ENCODE measurements around the gene HOXA3. TPM values are rescaled to one million over a fixed set of nuclear protein-coding genes. Genes with fewer than 3 reads are reported as not detected.

Gene HOXA3
- total and polyA plus RNA-seq, 4 experiments from 2014 or later = 0.07 TPM; not detected in 3

DNA sequence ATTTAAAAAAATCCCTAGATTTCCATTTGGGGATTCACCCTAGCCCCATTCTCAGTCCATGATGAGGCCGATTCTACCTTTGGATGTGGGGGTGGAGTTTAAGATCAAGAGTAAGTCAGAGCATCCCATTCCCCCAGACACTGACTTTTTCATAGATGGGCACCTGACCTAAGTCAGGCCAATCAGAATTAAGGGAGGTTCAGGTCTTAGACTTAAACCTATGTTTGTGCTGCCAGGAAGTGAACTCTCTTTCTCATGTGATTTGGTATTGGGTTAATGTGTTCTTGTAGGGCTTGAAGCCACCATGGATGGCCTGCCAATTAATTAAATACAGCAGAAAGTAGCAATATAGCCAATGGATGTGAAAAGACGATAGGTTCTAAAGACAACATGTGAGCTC, 86.7 kb downstream of the HOXA3 start:
- no peak overlapping the region for H3K27ac ChIP-seq (ENCODE audit: low read depth, low read length)
- Mint-ChIP-seq H3K4me1 (no peaks in the 10 kb centered on the region), H3K27ac (no peak overlapping the region), H3K27me3 (peaks cover 5 to 6% of the 10 kb centered on the region in 2 donors), H3K9me3 (no peaks in the 10 kb centered on the region), H3K36me3 (no peaks in the 10 kb centered on the region), H3K4me3 (no peak overlapping the region)
- H3K27me3 ChIP-seq (ENCODE audit: insufficient read depth, low read length) = no peaks in the 10 kb centered on the region
- CTCF ChIA-PET (ENCODE audit: partially characterized antibody) = no interaction called here
- intact Hi-C loops (cut with micrococcal nuclease) = no loop called here
- H3K4me3 ChIP-seq (ENCODE audit: low read length in 2 of 2) = no peak overlapping the region
- no peaks in the 10 kb centered on the region for H3K4me1 ChIP-seq (ENCODE audit: insufficient read depth, low read length)
- DNase-seq = no peak
- no peaks in the 10 kb centered on the region for H3K9me3 ChIP-seq (ENCODE audit: control insufficient read depth in 1 of 2, low read length in 2 of 2)
- POLR2A ChIA-PET (ENCODE audit: partially characterized antibody) = no interaction called here
- H3K36me3 ChIP-seq (ENCODE audit: insufficient read depth, low read length) = no peaks in the 10 kb centered on the region

DNA sequence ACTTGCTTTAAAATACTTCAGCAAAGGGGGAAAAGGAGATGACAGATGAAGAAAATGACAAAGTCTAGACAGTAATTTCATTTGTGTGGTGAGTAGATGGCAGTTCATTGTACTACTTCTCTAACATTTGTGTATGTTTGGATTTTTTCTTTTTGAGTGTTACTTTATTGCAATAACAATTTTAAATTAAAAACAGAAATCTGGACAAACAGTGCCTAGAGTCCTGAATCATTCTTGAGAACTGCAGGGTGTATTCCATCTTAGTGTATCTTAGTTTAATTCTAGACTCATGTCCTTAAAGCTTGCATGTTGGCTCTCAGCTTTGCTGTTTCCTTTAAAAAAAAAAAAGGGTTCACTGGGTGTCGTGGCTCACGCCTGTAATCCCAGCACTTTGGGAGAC, 87.7 kb downstream of the HOXA3 start:
- Mint-ChIP-seq H3K27ac (no peak overlapping the region), H3K27me3 (peaks cover 5 to 8% of the 10 kb centered on the region in 2 donors), H3K36me3 (no peaks in the 10 kb centered on the region), H3K4me3 (no peak overlapping the region), H3K4me1 (no peaks in the 10 kb centered on the region), H3K9me3 (no peaks in the 10 kb centered on the region)
- ChIA-PET CTCF (ENCODE audit: partially characterized antibody) (interaction anchor here (1.0 kb wide), 1 partner anchor 9 kb away, joined by 3 read pairs; no protein-coding TSS in a partner anchor), POLR2A (ENCODE audit: partially characterized antibody) (no interaction called here)
- intact Hi-C loops (cut with micrococcal nuclease) = no loop called here
- Histone ChIP-seq H3K27me3 (ENCODE audit: insufficient read depth, low read length) (no peaks in the 10 kb centered on the region), H3K36me3 (ENCODE audit: insufficient read depth, low read length) (no peaks in the 10 kb centered on the region), H3K27ac (ENCODE audit: low read depth, low read length) (no peak overlapping the region), H3K4me1 (ENCODE audit: insufficient read depth, low read length) (no peaks in the 10 kb centered on the region), H3K4me3 (ENCODE audit: low read length in 2 of 2) (no peak overlapping the region), H3K9me3 (ENCODE audit: control insufficient read depth in 1 of 2, low read length in 2 of 2) (no peaks in the 10 kb centered on the region)
- no peak for DNase-seq

DNA sequence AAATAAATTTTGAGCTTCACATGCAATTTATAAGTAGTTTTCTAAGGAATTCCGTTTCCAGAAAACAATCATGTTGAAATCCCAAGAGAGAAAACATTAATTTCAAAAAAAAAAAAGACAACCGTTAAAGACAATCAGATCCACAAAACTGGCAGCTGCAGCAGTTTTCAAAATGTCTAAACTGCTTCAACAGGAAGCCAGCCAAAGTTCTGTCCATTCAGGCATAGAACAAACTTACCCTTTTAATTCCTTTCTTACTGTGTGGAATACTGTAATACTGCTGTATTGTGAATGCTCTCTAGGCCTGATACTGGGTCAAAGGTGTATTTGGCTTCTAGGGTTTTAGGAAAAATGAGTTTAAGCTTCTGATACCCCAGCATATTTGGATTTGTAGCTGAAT, 88.2 kb downstream of the HOXA3 start:
- Mint-ChIP-seq H3K9me3 (no peaks in the 10 kb centered on the region), H3K27me3 (peaks cover 8 to 9% of the 10 kb centered on the region in 2 donors), H3K36me3 (no peaks in the 10 kb centered on the region), H3K27ac (no peak overlapping the region), H3K4me3 (no peak overlapping the region), H3K4me1 (no peaks in the 10 kb centered on the region)
- no peaks in the 10 kb centered on the region for H3K4me1 ChIP-seq (ENCODE audit: insufficient read depth, low read length)
- ChIA-PET CTCF (ENCODE audit: partially characterized antibody) (interaction anchor here (0.6 to 1.0 kb wide), 2 partner anchors 10 to 1839 kb away, joined by 3 read pairs; no protein-coding TSS in a partner anchor), POLR2A (ENCODE audit: partially characterized antibody) (no interaction called here)
- no peak for DNase-seq
- H3K4me3 ChIP-seq (ENCODE audit: low read length in 2 of 2) = no peak overlapping the region
- H3K27me3 ChIP-seq (ENCODE audit: insufficient read depth, low read length) = no peaks in the 10 kb centered on the region
- no peak overlapping the region for H3K27ac ChIP-seq (ENCODE audit: low read depth, low read length)
- H3K9me3 ChIP-seq (ENCODE audit: control insufficient read depth in 1 of 2, low read length in 2 of 2) = no peaks in the 10 kb centered on the region
- H3K36me3 ChIP-seq (ENCODE audit: insufficient read depth, low read length) = no peaks in the 10 kb centered on the region
- intact Hi-C loops (cut with micrococcal nuclease) = no loop called here

DNA sequence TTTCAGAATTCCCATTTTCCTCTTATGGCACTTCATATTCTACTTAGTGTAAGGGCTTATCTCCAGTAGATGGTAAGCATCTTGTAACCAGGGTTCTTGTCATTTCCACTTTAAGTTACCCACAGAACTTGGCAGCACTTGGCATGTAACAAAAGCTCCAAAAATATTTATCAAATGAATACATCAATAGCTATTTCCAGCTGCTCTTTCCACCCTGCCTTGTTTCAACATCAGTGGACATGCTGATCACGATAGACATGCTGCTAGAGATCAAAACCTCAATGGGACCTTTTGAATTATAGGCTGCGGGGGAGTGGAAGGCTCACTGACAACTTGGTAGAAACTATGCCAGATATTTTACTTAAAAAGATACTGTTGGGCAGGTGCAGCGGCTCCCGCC, 89.4 kb downstream of the HOXA3 start:
- Histone ChIP-seq H3K27ac (ENCODE audit: low read depth, low read length) (no peak overlapping the region), H3K9me3 (ENCODE audit: control insufficient read depth in 1 of 2, low read length in 2 of 2) (no peaks in the 10 kb centered on the region), H3K36me3 (ENCODE audit: insufficient read depth, low read length) (no peaks in the 10 kb centered on the region), H3K27me3 (ENCODE audit: insufficient read depth, low read length) (no peaks in the 10 kb centered on the region), H3K4me1 (ENCODE audit: insufficient read depth, low read length) (no peaks in the 10 kb centered on the region), H3K4me3 (ENCODE audit: low read length in 2 of 2) (no peak overlapping the region)
- Mint-ChIP-seq H3K4me1 (no peaks in the 10 kb centered on the region), H3K9me3 (no peaks in the 10 kb centered on the region), H3K36me3 (no peaks in the 10 kb centered on the region), H3K4me3 (no peak overlapping the region), H3K27ac (no peak overlapping the region), H3K27me3 (peaks cover 9 to 12% of the 10 kb centered on the region in 2 donors)
- DNase-seq = no peak
- CTCF ChIA-PET (ENCODE audit: partially characterized antibody) = no interaction called here
- intact Hi-C loops (cut with micrococcal nuclease) = no loop called here
- POLR2A ChIA-PET (ENCODE audit: partially characterized antibody) = no interaction called here

Small RNA genes lying within 50 kb of the gene (microRNA-seq; reads per million reads assigned to microRNA genes)
- 25.9 reads per million, percentile 52 among the genes with 10 or more reads in this experiment for gene MIR196B (ENCODE audit: borderline microRNAs expressed, borderline number of aligned reads, borderline replicate concordance)

Other genes with a start within 250 kb of the HOXA3 start
- gene HOXA1, start 56.6 kb downstream of the HOXA3 start, total RNA-seq = under 1 TPM; 0.73 to 0.75 TPM
- gene HOXA1, start 56.6 kb downstream of the HOXA3 start, polyA plus RNA-seq = under 1 TPM; 0.49 to 0.68 TPM
- gene HOXA2, start 49.9 kb downstream of the HOXA3 start, total RNA-seq = not detected
- not detected for gene HOXA2, start 49.9 kb downstream of the HOXA3 start, polyA plus RNA-seq
- gene HOXA4, start 21.8 kb downstream of the HOXA3 start, total RNA-seq = under 1 TPM in 1 of 2 experiments, not detected in 1; 0.19 TPM
- under 1 TPM in 1 of 2 donors, not detected in 1; 0.30 TPM for gene HOXA4, start 21.8 kb downstream of the HOXA3 start, polyA plus RNA-seq
- gene HOXA5, start 8.9 kb downstream of the HOXA3 start, total RNA-seq = not detected
- gene HOXA5, start 8.9 kb downstream of the HOXA3 start, polyA plus RNA-seq = not detected
- not detected for gene HOXA6, start 4.8 kb downstream of the HOXA3 start, total RNA-seq
- gene HOXA6, start 4.8 kb downstream of the HOXA3 start, polyA plus RNA-seq = not detected
- gene HOXA7, start 4.1 kb upstream of the HOXA3 start, total RNA-seq = not detected
- not detected for gene HOXA7, start 4.1 kb upstream of the HOXA3 start, polyA plus RNA-seq
- not detected for gene HOXA9, start 13.0 kb upstream of the HOXA3 start, total RNA-seq
- gene HOXA9, start 13.0 kb upstream of the HOXA3 start, polyA plus RNA-seq = not detected
- not detected for gene HOXA10, start 21.7 kb upstream of the HOXA3 start, total RNA-seq
- gene HOXA10, start 21.7 kb upstream of the HOXA3 start, polyA plus RNA-seq = not detected
- not detected for gene HOXA11, start 32.6 kb upstream of the HOXA3 start, total RNA-seq
- gene HOXA11, start 32.6 kb upstream of the HOXA3 start, polyA plus RNA-seq = not detected
- gene HOXA13, start 47.5 kb upstream of the HOXA3 start, total RNA-seq = not detected
- not detected for gene HOXA13, start 47.5 kb upstream of the HOXA3 start, polyA plus RNA-seq
- not detected for gene EVX1, start 90.2 kb upstream of the HOXA3 start, total RNA-seq
- not detected for gene EVX1, start 90.2 kb upstream of the HOXA3 start, polyA plus RNA-seq